HG03439 (cell line): ENCODE data around the gene RUNX1.

Experiments
- ATAC-seq: cut with Tn5 transposase; IDR thresholded peaks from one replicate; pipeline ENCODE4 v1.9.1; 2021; ENCODE audit warnings: mild to moderate bottlenecking, moderate library complexity; ENCODE audit not compliant: unreplicated experiment

The RUNX1 gene

GRCh38 chr21:35062016-35062415, 12.9 kb upstream of the RUNX1 start:
- ATAC-seq, result no peak

- ATAC-seq, result no peak
These were observed 10.6 kb upstream of the RUNX1 start for GRCh38 chr21:35059742-35060141.

GRCh38 chr21:35058058-35058457, 9.0 kb upstream of the RUNX1 start:
- ATAC-seq, result no peak

- peak; percentile 82 for ATAC-seq
These were observed 8.3 kb upstream of the RUNX1 start for GRCh38 chr21:35057428-35057827.

- no peak for ATAC-seq
These were observed 4.4 kb upstream of the RUNX1 start for GRCh38 chr21:35053356-35054096.

GRCh38 chr21:35052801-35053200, 3.7 kb upstream of the RUNX1 start:
- no peak for ATAC-seq

GRCh38 chr21:35051287-35051818, 2.3 kb upstream of the RUNX1 start:
- ATAC-seq, result peak; percentile 35

GRCh38 chr21:35050348-35051286, 1.5 kb upstream of the RUNX1 start:
- ATAC-seq, result no peak

GRCh38 chr21:35048183-35048601, 910 bp downstream of the RUNX1 start:
- no peak for ATAC-seq

- no peak for ATAC-seq
These were observed 2.2 kb downstream of the RUNX1 start for GRCh38 chr21:35046880-35047229.

GRCh38 chr21:35046263-35046624, 2.9 kb downstream of the RUNX1 start:
- no peak for ATAC-seq

- no peak for ATAC-seq
These were observed 3.4 kb downstream of the RUNX1 start for GRCh38 chr21:35045542-35046262.

GRCh38 chr21:35044770-35045541, 4.1 kb downstream of the RUNX1 start:
- ATAC-seq, result no peak

- ATAC-seq, result no peak
These were observed 5.0 kb downstream of the RUNX1 start for GRCh38 chr21:35044128-35044527.

GRCh38 chr21:35043549-35043948, 5.6 kb downstream of the RUNX1 start:
- ATAC-seq, result no peak

GRCh38 chr21:35042836-35043235, 6.3 kb downstream of the RUNX1 start:
- ATAC-seq, result no peak

GRCh38 chr21:35041881-35042280, 7.2 kb downstream of the RUNX1 start:
- ATAC-seq, result no peak

- no peak for ATAC-seq
These were observed 8.0 kb downstream of the RUNX1 start for GRCh38 chr21:35041122-35041521.

GRCh38 chr21:35039595-35040289, 9.4 kb downstream of the RUNX1 start:
- no peak for ATAC-seq

GRCh38 chr21:35038772-35039319, 10.3 kb downstream of the RUNX1 start:
- ATAC-seq, result no peak
